Astrocyte (in vitro differentiated cells and primary cell): ENCODE data around the gene SDF2L1. TPM values are rescaled to one million over a fixed set of nuclear protein-coding genes. Genes with fewer than 3 reads are reported as not detected.

Experiments used
- DNase-seq: peaks from one replicate; pipeline ENCODE4 v3.0.0-alpha.2; 2010; ENCODE audit warnings: low read depth
- FAIRE-seq: peaks from 2 replicates; lab custom pipeline; 2011; peaks lifted over from hg19 to GRCh38; lab: Jason Lieb, UNC
- H2AFZ ChIP-seq: 2 replicates; pipeline ENCODE4 v1.6.0; 2012; ENCODE audit warnings: low read depth, low read length, inconsistent platforms
- H3K27ac ChIP-seq: 2 replicates; pipeline ENCODE4 v1.5.1; 2011; ENCODE audit warnings: low read depth, low read length, inconsistent platforms
- H3K27me3 ChIP-seq: 2 replicates; pipeline ENCODE4 v1.6.0; 2011; ENCODE audit warnings: low read length, inconsistent platforms; ENCODE audit not compliant: insufficient read depth
- H3K36me3 ChIP-seq: 2 replicates; pipeline ENCODE4 v1.5.1; 2011; ENCODE audit warnings: low read length, inconsistent platforms; ENCODE audit not compliant: insufficient read depth
- H3K4me1 ChIP-seq: 2 replicates; pipeline ENCODE4 v1.5.1; 2011; ENCODE audit warnings: low read length, inconsistent platforms; ENCODE audit not compliant: insufficient read depth
- H3K4me2 ChIP-seq: 2 replicates; pipeline ENCODE4 v1.6.0; 2012; ENCODE audit warnings: low read length, inconsistent platforms
- H3K4me3 ChIP-seq: 2 replicates; pipeline ENCODE4 v1.5.1; 2011; ENCODE audit warnings: low read depth, mild to moderate bottlenecking, low read length, inconsistent platforms; ENCODE audit not compliant: insufficient read depth
- H3K79me2 ChIP-seq: 2 replicates; pipeline ENCODE4 v1.6.0; 2012; ENCODE audit warnings: mild to moderate bottlenecking, low read length, inconsistent platforms; ENCODE audit not compliant: insufficient read depth
- H3K9ac ChIP-seq: 2 replicates; pipeline ENCODE4 v1.6.0; 2012; ENCODE audit warnings: mild to moderate bottlenecking, low read length, inconsistent platforms
- H3K9me3 ChIP-seq: 2 replicates; pipeline ENCODE4 v1.5.1; 2012; ENCODE audit warnings: low read depth, mild to moderate bottlenecking, low read length, inconsistent platforms; ENCODE audit not compliant: insufficient read depth
- H4K20me1 ChIP-seq: 2 replicates; pipeline ENCODE4 v1.6.0; 2012; ENCODE audit warnings: low read length, inconsistent platforms; ENCODE audit not compliant: insufficient read depth
- H3K27ac Mint-ChIP-seq: one replicate; pipeline ENCODE4 v1.8.0; 2021; ENCODE audit warnings: mild to moderate bottlenecking, mixed read lengths; ENCODE audit not compliant: unreplicated experiment
- H3K27me3 Mint-ChIP-seq: one replicate; pipeline ENCODE4 v1.8.0; 2021; ENCODE audit warnings: low read depth, mixed read lengths; ENCODE audit not compliant: unreplicated experiment
- H3K36me3 Mint-ChIP-seq: one replicate; pipeline ENCODE4 v1.8.0; 2021; ENCODE audit warnings: low read depth, mixed read lengths; ENCODE audit not compliant: unreplicated experiment
- H3K4me1 Mint-ChIP-seq: one replicate; pipeline ENCODE4 v1.8.0; 2021; ENCODE audit warnings: low read depth, mixed read lengths; ENCODE audit not compliant: unreplicated experiment
- H3K4me3 Mint-ChIP-seq: one replicate; pipeline ENCODE4 v1.8.0; 2021; ENCODE audit warnings: mild to moderate bottlenecking, moderate library complexity, mixed read lengths; ENCODE audit not compliant: unreplicated experiment
- H3K9me3 Mint-ChIP-seq: one replicate; pipeline ENCODE4 v1.8.0; 2021; ENCODE audit warnings: mild to moderate bottlenecking, mixed read lengths; ENCODE audit not compliant: unreplicated experiment
- EZH2 ChIP-seq: IDR thresholded peaks from 2 replicates; pipeline ENCODE4 v1.6.1; 2012; ENCODE audit warnings: mild to moderate bottlenecking, low read length, inconsistent platforms; ENCODE audit not compliant: insufficient read depth
- total RNA-seq: library from RNA; stranded (reverse); gene quantifications from 2 replicates; pipeline ENCODE4 v1.2.1, GENCODE V29; 2021
- TF ChIP-seq, protein P1 (sequence below): IDR thresholded peaks from 2 replicates; pipeline ENCODE4 v1.5.1; 2011; ENCODE audit warnings: low read depth, mild to moderate bottlenecking, inconsistent platforms, low read length, moderate library complexity; ENCODE audit not compliant: insufficient read depth

The SDF2L1 gene
- total RNA-seq, 1 donor from 2014 or later = 49.5 TPM

DNA sequence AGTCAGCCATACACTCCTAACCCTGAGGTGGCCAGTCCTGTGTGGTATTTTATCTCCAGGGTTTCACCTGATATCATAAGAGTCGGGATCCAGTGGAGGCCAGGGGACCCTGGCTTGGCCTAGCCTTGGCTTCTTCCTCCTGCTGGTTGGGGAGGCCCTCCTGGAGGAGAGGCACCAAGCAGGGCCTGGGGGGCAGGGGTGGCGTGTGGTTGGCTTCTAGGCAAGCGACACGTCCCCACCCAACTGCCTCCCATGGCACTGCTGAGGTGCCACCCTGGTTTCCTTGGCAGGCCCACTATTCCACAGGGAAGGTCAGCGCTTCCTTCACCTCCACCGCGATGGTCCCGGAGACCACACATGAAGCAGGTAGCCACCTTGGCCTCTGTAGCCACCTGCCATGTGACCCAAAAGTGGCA lies 44.1 kb downstream of the SDF2L1 start:
- H3K36me3 ChIP-seq = peaks cover 4% of the 10 kb centered on the region
- no peaks in the 10 kb centered on the region for H3K27me3 ChIP-seq
- Mint-ChIP-seq H3K27ac (no peak overlapping the region), H3K27me3 (no peaks in the 10 kb centered on the region), H3K9me3 (no peaks in the 10 kb centered on the region), H3K36me3 (peaks cover 7% of the 10 kb centered on the region), H3K4me1 (peaks cover 7% of the 10 kb centered on the region), H3K4me3 (no peak overlapping the region)
- H3K4me2 ChIP-seq = no peak overlapping the region
- no peak overlapping the region for H3K4me3 ChIP-seq
- TF ChIP-seq, protein P1, sequence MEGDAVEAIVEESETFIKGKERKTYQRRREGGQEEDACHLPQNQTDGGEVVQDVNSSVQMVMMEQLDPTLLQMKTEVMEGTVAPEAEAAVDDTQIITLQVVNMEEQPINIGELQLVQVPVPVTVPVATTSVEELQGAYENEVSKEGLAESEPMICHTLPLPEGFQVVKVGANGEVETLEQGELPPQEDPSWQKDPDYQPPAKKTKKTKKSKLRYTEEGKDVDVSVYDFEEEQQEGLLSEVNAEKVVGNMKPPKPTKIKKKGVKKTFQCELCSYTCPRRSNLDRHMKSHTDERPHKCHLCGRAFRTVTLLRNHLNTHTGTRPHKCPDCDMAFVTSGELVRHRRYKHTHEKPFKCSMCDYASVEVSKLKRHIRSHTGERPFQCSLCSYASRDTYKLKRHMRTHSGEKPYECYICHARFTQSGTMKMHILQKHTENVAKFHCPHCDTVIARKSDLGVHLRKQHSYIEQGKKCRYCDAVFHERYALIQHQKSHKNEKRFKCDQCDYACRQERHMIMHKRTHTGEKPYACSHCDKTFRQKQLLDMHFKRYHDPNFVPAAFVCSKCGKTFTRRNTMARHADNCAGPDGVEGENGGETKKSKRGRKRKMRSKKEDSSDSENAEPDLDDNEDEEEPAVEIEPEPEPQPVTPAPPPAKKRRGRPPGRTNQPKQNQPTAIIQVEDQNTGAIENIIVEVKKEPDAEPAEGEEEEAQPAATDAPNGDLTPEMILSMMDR = no peak
- TF ChIP-seq EZH2 = no peak
- H3K27ac ChIP-seq = no peak overlapping the region
- H3K4me1 ChIP-seq = peaks cover 4% of the 10 kb centered on the region
- FAIRE-seq (no peak), DNase-seq (no peak)
- H2AFZ ChIP-seq = no peak overlapping the region
- no peaks in the 10 kb centered on the region for H3K9me3 ChIP-seq
- H3K9ac ChIP-seq = no peak overlapping the region
- H4K20me1 ChIP-seq = peaks cover 16% of the 10 kb centered on the region
- H3K79me2 ChIP-seq = no peaks in the 10 kb centered on the region

DNA sequence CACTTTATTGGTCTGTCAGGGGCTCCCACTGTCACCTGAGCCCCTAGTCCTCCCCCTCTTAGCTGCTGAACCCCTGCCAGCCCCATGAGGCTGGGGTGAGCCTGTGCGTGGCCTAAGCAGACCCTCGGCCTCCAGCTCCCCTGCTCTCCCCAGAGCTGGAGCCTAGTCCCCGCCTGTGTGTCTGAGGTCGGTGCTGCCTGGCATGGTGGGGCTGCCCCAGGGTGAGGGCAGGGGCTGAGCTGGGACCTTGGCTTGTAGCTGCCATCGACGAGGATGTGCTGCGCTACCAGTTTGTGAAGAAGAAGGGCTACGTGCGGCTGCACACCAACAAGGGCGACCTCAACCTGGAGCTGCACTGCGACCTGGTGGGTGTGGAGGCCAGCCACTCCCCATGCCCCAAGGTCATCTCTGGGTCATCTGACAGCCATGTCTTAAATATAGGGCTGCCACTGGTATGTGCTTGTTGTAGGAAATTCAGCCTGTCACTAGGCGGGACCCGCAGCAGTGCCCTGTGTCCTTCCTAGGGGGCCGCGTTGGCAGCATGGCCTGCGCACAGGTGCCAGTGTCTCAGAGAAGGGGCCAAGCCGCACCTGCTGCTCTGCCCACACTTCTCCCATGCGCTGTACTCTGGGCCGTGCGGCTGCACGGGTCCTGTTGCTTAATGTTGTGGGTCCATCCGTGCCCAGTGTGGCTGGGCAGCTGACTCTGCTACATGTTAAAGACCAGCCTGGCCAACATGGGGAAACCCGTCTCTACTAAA lies 44.7 kb downstream of the SDF2L1 start:
- no peak for TF ChIP-seq EZH2
- TF ChIP-seq, protein P1 = no peak
- Histone ChIP-seq H3K27me3 (no peaks in the 10 kb centered on the region), H3K27ac (no peak overlapping the region), H2AFZ (no peak overlapping the region), H3K4me1 (peaks cover 4% of the 10 kb centered on the region), H3K4me3 (no peak overlapping the region), H3K4me2 (no peak overlapping the region), H3K9ac (no peak overlapping the region), H3K79me2 (no peaks in the 10 kb centered on the region), H3K9me3 (no peaks in the 10 kb centered on the region), H4K20me1 (peaks cover 10% of the 10 kb centered on the region), H3K36me3 (peaks cover 4% of the 10 kb centered on the region)
- FAIRE-seq (no peak), DNase-seq (no peak)
- Mint-ChIP-seq H3K9me3 (no peaks in the 10 kb centered on the region), H3K27ac (no peak overlapping the region), H3K36me3 (peaks cover 7% of the 10 kb centered on the region), H3K27me3 (no peaks in the 10 kb centered on the region), H3K4me1 (peaks cover 7% of the 10 kb centered on the region), H3K4me3 (no peak overlapping the region)

DNA sequence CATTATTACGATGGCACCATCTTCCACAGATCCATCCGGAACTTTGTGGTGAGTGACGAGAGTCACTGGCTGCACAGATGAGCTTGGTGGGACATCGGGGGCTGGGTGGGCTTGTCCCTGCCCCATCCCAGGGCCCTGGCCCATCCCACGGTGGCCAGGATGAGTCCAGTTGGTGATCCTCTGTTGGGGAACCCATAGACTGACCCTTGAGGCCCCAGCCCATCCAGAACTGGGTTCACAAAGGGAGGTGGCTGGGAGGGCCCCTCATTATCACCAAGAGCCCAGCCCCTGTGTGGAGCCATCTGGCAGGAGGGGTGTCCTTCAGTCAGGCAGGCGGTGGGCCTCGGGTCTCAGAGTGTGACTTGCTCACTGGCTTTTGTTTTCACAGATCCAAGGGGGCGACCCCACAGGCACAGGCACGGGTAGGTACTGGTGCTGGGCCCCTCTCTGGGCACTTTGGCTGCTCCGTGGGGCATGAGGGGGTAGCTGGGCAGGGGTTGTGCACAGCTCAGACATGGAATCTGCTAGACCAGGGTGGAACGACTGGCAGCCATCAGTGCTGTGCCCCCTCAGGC lies 45.7 kb downstream of the SDF2L1 start:
- Histone ChIP-seq H3K9ac (no peak overlapping the region), H3K9me3 (no peaks in the 10 kb centered on the region), H3K79me2 (no peaks in the 10 kb centered on the region), H3K27ac (no peak overlapping the region), H3K4me3 (no peak overlapping the region), H3K36me3 (peaks cover 4% of the 10 kb centered on the region), H3K27me3 (no peaks in the 10 kb centered on the region), H2AFZ (no peak overlapping the region), H4K20me1 (peaks cover 8% of the 10 kb centered on the region), H3K4me1 (no peaks in the 10 kb centered on the region), H3K4me2 (no peak overlapping the region)
- TF ChIP-seq, protein P1 = no peak
- no peak for TF ChIP-seq EZH2
- Mint-ChIP-seq H3K4me3 (no peak overlapping the region), H3K36me3 (peaks cover 6% of the 10 kb centered on the region), H3K27me3 (no peaks in the 10 kb centered on the region), H3K27ac (no peak overlapping the region), H3K9me3 (no peaks in the 10 kb centered on the region), H3K4me1 (peaks cover 3% of the 10 kb centered on the region)
- no peak for DNase-seq
- FAIRE-seq = no peak
